Epithelial cell of prostate (primary cell): ENCODE measurements around the gene C15orf62.

Experiments used
- DNase-seq: peaks from one replicate; pipeline ENCODE4 v3.0.0-alpha.2; 2011; ENCODE audit warnings: low read depth, low spot score
- H3K27ac ChIP-seq: fragments of 450-650 bp; 2 replicates; pipeline ENCODE4 v1.5.1; 2017; ENCODE audit warnings: mild to moderate bottlenecking

Gene C15orf62

GRCh38 chr15:40769274-40770146, at the start of gene C15orf62:
Gene C15orf62, plus strand, starts transcription at chr15:40769980. Its CDS starts 516 bp downstream, at chr15:40770496.
- peak within 1 kb of the TSS; percentile 93 for H3K27ac ChIP-seq
- no peak for DNase-seq

DNA sequence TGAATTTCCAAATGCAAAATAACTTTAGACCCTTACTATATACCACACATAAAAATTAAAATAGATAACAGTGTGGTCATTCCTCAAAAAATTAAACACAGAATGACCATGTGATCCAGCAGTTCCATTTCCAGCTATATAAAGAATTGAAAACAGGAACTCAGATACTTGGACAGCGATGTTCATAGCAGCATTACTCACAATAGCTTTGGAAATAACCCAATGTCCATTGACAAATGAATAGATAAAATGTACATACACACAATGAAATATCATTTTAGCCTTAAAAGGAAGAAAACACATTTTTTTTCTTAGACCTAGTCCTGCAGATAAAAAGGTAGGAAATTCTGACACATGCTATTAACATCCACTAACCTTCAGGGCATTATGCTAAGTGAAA, 48.1 kb upstream of the C15orf62 start:
- no peak overlapping the region for H3K27ac ChIP-seq
- DNase-seq, result no peak

- no peak overlapping the region for H3K27ac ChIP-seq
- no peak for DNase-seq
These were observed 47.4 kb upstream of the C15orf62 start for GRCh38 chr15:40722354-40722753.

DNA sequence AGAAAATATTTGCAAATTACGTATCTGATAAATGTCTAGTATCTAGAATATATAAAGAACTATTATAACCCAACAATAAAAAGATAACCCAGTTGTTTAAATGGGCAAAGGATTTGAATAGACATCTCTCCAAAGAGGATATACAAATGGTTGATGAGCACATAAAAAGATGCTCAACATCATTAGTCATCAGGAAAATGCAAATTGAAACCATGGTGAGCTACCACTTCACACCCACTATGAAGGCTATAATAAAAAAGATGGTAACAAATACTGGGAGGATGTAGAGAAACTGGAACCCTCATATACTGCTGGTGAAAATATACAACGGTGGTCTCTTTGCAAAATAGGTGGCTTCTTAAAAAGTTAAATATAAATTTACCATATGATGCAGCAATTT, 46.8 kb upstream of the C15orf62 start:
- DNase-seq, result no peak
- no peak overlapping the region for H3K27ac ChIP-seq

- no peak for DNase-seq
- no peak overlapping the region for H3K27ac ChIP-seq
These were observed 45.9 kb upstream of the C15orf62 start for GRCh38 chr15:40723919-40724318.

DNA sequence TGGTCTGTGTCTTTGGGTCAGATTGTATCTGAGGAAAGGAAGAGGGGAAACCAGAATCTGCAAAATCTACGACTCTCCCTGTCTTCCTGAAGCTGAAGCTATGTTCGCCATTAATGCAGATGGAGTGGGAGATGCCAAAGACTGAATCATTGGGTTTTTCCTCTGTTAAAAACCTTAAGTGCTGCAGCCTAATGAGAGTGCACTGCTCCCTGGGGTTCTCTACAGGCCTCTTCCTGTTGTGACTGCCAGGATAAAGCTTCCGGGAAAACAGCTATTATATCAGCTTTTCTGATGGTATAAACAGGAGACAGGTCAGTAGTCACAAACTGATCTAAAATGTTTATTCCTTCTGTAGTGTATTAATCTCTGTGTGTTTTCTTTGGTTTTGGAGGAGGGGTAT, 38.7 kb upstream of the C15orf62 start:
- no peak for DNase-seq
- H3K27ac ChIP-seq, result no peak overlapping the region

- no peak for DNase-seq
- no peak overlapping the region for H3K27ac ChIP-seq
These were observed 33.2 kb upstream of the C15orf62 start for GRCh38 chr15:40736575-40736974.

GRCh38 chr15:40737048-40737447, 32.7 kb upstream of the C15orf62 start:
- DNase-seq, result no peak
- H3K27ac ChIP-seq, result no peak overlapping the region

DNA sequence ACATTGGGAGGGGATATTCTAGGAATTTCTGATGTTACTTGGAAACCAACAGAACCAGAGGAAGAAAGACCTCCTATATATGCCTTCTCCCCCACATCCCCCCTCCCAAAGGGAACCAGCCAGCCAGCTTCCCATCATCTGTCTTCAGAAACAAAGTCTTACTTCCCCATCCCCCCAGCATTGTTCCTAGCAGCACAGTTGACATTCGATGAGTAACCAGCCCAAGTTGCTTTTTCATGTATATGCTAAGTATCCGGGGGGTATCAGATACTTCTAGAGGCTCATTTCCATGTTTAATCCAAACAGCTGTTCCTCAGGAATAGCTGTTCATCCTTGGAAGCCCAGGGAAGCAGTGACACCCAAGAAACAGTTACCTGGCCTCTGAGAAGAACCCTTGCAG, 30.7 kb upstream of the C15orf62 start:
- DNase-seq, result no peak
- no peak overlapping the region for H3K27ac ChIP-seq

DNA sequence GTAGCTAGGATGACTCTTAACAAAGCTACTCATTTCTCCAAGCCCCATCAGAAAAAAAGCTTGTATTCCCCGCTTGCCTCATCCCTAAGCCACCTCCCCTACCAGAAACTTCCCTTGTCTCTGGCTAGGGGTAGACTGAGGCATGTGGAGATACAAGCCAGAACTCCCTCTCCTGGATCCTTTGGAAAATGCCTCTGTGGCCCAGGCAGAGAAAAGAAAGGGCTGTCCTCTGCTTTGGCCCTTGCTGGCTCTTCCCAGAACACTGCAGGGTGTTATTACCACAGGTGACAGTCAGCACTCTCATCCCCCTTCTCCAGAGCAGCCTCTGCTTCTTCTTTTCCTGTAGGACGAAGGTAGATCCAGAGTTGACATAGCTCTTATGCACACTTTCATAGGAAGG, 29.9 kb upstream of the C15orf62 start:
- no peak overlapping the region for H3K27ac ChIP-seq
- DNase-seq, result no peak

GRCh38 chr15:40743485-40743901, 26.3 kb upstream of the C15orf62 start:
- no peak for DNase-seq
- peak overlapping the region; percentile 37 for H3K27ac ChIP-seq

DNA sequence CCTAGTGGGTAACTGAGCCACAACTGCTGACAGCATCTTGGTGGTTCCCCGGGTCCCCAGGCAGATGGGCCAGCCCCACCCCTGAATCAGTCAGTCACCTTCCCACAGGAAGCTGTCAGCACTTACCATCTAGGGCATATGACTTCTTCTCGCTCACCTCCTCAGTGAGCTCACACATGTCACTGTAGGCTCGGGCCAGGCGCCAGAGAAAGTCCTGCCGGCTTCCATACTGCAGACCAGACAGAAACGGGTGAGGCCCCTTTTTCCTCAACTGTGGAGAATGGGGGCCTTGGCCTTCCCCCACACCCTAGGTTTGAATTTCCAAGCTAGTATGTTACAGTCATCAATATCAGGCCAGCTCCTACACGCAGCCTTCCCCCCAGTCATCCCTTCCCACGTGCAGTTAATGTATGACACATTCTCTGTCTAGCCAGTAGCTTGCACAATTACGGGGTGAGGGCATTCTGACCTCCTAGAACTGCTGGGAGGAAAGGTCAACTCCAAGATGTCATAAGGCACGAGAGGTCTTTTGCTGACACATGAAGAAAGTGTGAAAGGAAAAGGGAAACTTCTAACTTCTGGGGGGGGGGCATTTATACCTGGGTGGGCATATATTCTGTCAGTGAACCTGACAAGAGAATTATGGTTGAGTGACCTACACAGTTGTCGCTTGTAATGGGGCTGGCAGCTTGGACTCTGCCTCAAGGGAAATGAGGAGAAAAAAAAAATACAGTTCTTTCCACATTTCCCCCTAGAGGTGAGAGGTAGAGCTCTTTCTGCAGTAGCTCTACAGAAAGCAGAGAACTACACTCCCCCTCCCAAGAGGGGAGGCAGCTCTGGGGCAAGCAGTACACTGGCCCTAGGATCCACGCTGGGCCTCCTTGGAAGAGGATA, 25.6 kb upstream of the C15orf62 start:
- peak; percentile 60 for DNase-seq
- H3K27ac ChIP-seq, result peak overlapping the region; percentile 37

GRCh38 chr15:40744815-40745152, 25.0 kb upstream of the C15orf62 start:
- H3K27ac ChIP-seq, result no peak overlapping the region

DNA sequence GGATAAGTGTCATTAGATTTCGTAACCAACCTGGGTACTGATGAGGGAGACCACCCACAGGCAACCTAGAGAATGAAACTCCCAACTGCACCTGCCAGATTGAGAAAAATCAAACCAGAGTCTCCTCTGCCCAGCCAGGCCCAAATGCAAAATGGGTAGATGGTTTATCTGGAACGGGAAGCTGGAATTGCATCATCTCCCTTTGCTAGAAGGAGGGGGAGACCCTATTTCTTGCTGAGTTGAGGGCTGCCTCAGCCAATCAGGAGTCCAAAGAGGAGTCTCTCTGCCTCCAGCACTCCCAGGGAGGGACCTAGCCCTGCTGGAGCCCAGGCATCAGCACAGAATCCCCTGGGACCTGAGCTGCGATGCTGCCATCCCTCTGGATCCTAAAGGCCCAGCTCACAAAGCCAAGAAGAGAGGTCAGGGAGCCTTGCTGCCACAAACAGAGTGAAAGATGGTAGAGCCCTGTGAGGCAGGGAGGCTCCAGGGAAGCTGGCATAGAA, 22.8 kb upstream of the C15orf62 start:
- no peak overlapping the region for H3K27ac ChIP-seq
- no peak for DNase-seq

More at GRCh38 chr15:40744815-40745152, 25.0 kb upstream of the C15orf62 start:
- DNase-seq, result no peak

DNA sequence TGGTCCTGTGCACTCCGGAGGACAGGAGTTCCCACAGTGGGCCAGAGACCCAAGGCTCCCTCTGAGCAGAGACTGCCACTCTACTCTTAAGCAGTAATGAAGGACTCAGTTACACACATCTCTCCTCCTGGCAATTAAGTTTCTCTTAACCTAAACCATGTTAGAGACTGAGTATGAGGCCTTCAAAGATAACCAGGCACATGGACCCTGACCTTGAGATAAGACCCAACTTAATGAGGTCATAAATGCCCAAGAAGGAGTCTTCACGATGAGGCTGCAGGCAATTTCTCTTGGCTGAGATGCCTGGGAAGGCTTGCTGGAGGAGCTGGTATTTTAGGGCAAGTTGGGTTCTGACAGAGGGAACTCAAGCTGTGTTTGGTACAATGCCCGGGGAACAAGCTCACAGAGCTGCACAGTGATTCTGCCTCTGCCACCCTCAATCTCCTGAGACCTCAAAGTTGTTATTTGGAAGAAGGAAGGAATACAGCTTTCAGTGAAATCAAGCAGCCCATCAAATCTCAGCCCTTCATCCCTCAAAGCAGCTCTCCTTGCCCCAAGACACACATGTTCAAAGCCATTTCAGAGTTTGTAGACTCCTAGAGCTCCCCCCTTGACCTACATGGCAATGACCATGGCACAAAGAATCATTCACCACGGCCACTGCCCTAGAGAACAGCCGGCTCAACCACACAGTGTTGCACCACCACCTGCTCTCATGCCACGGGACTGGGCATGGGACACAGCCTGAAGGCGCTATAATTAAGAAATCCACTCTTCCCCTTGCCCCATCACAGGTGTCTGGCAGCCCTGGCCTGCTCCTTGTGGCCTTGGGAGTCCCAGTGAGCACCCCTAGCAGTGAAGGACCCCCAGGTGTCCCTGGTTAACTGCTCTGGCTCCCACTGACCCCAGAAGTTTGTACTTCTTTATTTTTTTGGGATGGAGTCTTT, 21.8 kb upstream of the C15orf62 start:
- no peak overlapping the region for H3K27ac ChIP-seq
- no peak for DNase-seq

- no peak overlapping the region for H3K27ac ChIP-seq
- DNase-seq, result no peak
These were observed 20.6 kb upstream of the C15orf62 start for GRCh38 chr15:40749151-40749630.

- no peak for DNase-seq
- H3K27ac ChIP-seq, result no peak overlapping the region
These were observed 18.9 kb upstream of the C15orf62 start for GRCh38 chr15:40750885-40751284.

DNA sequence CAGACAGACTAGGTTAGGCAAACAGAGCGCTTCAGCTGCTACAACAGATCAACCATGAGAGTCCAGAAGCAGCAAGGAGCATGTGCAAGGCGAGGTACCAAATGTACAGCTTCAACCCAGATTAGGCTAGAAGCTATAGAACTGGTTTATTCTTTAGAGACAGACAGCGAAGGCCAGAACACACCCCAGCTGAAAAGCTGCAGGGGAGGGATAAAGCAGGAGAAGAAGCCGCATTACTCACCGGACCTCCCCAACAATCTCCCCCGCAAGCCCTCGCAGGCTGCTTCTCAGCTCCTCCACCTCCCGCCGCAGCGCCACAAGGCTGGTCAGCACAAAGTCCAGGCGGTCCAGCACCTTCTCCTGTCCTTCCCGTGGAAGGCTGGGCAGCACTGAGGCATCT, 18.0 kb upstream of the C15orf62 start:
- H3K27ac ChIP-seq, result no peak overlapping the region
- DNase-seq, result no peak

- no peak for DNase-seq
These were observed 15.3 kb upstream of the C15orf62 start for GRCh38 chr15:40754574-40754882.

More at GRCh38 chr15:40754574-40754882, 15.3 kb upstream of the C15orf62 start:
- peak overlapping the region; percentile 50 for H3K27ac ChIP-seq
